H1 (cell line): ENCODE measurements around the gene BRD4. TPM values are rescaled to one million over a fixed set of nuclear protein-coding genes. Genes with fewer than 3 reads are reported as not detected.

Experiments
- CTCF ChIA-PET: fragments of 300-600 bp; sonication (Branson Sonifier 250); formaldehyde crosslinking; loops from one replicate; lab custom pipeline; 2021; ENCODE audit not compliant: partially characterized antibody; lab: Charles Lee
- POLR2A ChIA-PET: fragments of 300-600 bp; sonication (Branson Sonifier 250); formaldehyde crosslinking; loops from one replicate; lab custom pipeline; 2021; ENCODE audit warnings: inconsistent platforms; ENCODE audit not compliant: partially characterized antibody; lab: Charles Lee
- DNase-seq, 2 experiments: peaks; one replicate each; pipeline versions ENCODE4 v3.0.0 to v3.0.0-alpha.2; 2010 to 2022; ENCODE audit warnings: low spot score in 2 of 2, low read depth in 1 of 2, mixed read lengths in 1 of 2
- FAIRE-seq: peaks from 2 replicates; lab custom pipeline; 2011; peaks lifted over from hg19 to GRCh38; lab: Jason Lieb, UNC
- H2AFZ ChIP-seq: 2 replicates; pipeline ENCODE4 v1.8.1; 2012; ENCODE audit warnings: low read length, inconsistent platforms
- H2AK5ac ChIP-seq: 2 replicates; pipeline ENCODE4 v1.6.1; 2013; ENCODE audit warnings: low read depth, low read length
- H2BK120ac ChIP-seq: replicated peaks from 2 replicates; pipeline ENCODE3; 2013; ENCODE audit warnings: low read depth, low read length, inconsistent platforms
- H2BK12ac ChIP-seq: 2 replicates; pipeline ENCODE4 v1.6.1; 2013; ENCODE audit warnings: low read depth, low read length
- H2BK15ac ChIP-seq: 2 replicates; pipeline ENCODE4 v1.6.1; 2013; ENCODE audit warnings: low read length
- H2BK20ac ChIP-seq: 2 replicates; pipeline ENCODE4 v1.6.1; 2013; ENCODE audit warnings: low read length
- H2BK5ac ChIP-seq: 2 replicates; pipeline ENCODE4 v1.6.1; 2013; ENCODE audit warnings: low read depth, low read length
- H3K14ac ChIP-seq: 2 replicates; pipeline ENCODE4 v1.6.1; 2013; ENCODE audit warnings: inconsistent platforms; ENCODE audit not compliant: insufficient read length
- H3K18ac ChIP-seq: 2 replicates; pipeline ENCODE4 v1.6.1; 2013; ENCODE audit warnings: low read length; ENCODE audit errors: extremely low read depth
- H3K23ac ChIP-seq: 2 replicates; pipeline ENCODE4 v1.6.1; 2013; ENCODE audit warnings: inconsistent platforms; ENCODE audit not compliant: insufficient read length
- H3K23me2 ChIP-seq: 2 replicates; pipeline ENCODE4 v1.6.1; 2013; ENCODE audit warnings: low read depth, low read length
- H3K27ac ChIP-seq: 2 replicates; pipeline ENCODE4 v1.6.1; 2011; ENCODE audit warnings: low read depth, low read length, inconsistent platforms
- H3K27me3 ChIP-seq, 4 experiments: replicated peaks in 1 of 4; 1 replicate in 1 of 4; 2 replicates in 3 of 4; pipeline versions ENCODE4 v1.6.1 to v1.8.1; 2011 to 2013; ENCODE audit warnings: low read length in 3 of 4, mild to moderate bottlenecking in 3 of 4, inconsistent platforms in 2 of 4, mixed read lengths in 2 of 4, moderate library complexity in 1 of 4; ENCODE audit not compliant: control insufficient read depth in 3 of 4, insufficient read depth in 3 of 4; ENCODE audit errors: extremely low read depth in 1 of 4
- H3K36me3 ChIP-seq, 4 experiments: 2 replicates each; pipeline versions ENCODE4 v1.6.1 to v1.8.1; 2011 to 2013; ENCODE audit warnings: mild to moderate bottlenecking in 4 of 4, low read length in 3 of 4, moderate library complexity in 2 of 4, control low read depth in 1 of 4, inconsistent platforms in 1 of 4; ENCODE audit not compliant: insufficient read depth in 4 of 4, control insufficient read depth in 2 of 4
- H3K4ac ChIP-seq: replicated peaks from 2 replicates; pipeline ENCODE3; 2013; ENCODE audit warnings: low read length, low read depth, mixed read lengths, inconsistent platforms; ENCODE audit not compliant: insufficient read length
- H3K4me1 ChIP-seq, 4 experiments: replicated peaks in 1 of 4; 1 replicate in 1 of 4; 2 replicates in 3 of 4; pipeline versions ENCODE4 v1.6.1 to v1.8.1; 2011 to 2013; ENCODE audit warnings: low read length in 3 of 4, inconsistent platforms in 2 of 4, mixed read lengths in 1 of 4; ENCODE audit not compliant: insufficient read depth in 4 of 4, control insufficient read depth in 3 of 4
- H3K4me2 ChIP-seq, 2 experiments: 2 replicates each; pipeline versions ENCODE4 v1.6.1 to v1.8.1; 2011 to 2013; ENCODE audit warnings: low read depth in 2 of 2, low read length in 2 of 2, control low read depth in 1 of 2, inconsistent platforms in 1 of 2, mild to moderate bottlenecking in 1 of 2; ENCODE audit not compliant: insufficient read depth in 1 of 2
- H3K4me3 ChIP-seq, 4 experiments: fragments of 200-600, 300-600 bp in 1 of 4; sonication (generic), shearing (Covaris generic), sonication (Bioruptor Twin) in 1 of 4; 2 replicates each; pipeline versions ENCODE4 v1.5.1 to v1.8.1; 2011 to 2016; ENCODE audit warnings: low read length in 4 of 4, low read depth in 3 of 4, control low read depth in 2 of 4, inconsistent platforms in 2 of 4, mild to moderate bottlenecking in 2 of 4, mixed read lengths in 1 of 4, moderate library complexity in 1 of 4; ENCODE audit not compliant: insufficient read depth in 2 of 4; ENCODE audit errors: extremely low read depth in 1 of 4
- H3K56ac ChIP-seq: replicated peaks from 2 replicates; pipeline ENCODE3; 2013; ENCODE audit warnings: low read depth, mild to moderate bottlenecking, mixed read lengths, low read length, inconsistent platforms; ENCODE audit not compliant: insufficient read length
- H3K79me1 ChIP-seq: 2 replicates; pipeline ENCODE4 v1.6.1; 2013; ENCODE audit warnings: low read depth, low read length, control low read depth
- H3K79me2 ChIP-seq, 2 experiments: 2 replicates each; pipeline versions ENCODE4 v1.6.1 to v1.8.1; 2012 to 2013; ENCODE audit warnings: low read length in 2 of 2, mild to moderate bottlenecking in 2 of 2, inconsistent platforms in 1 of 2; ENCODE audit not compliant: insufficient read depth in 2 of 2, control insufficient read depth in 1 of 2
- H3K9ac ChIP-seq, 4 experiments: replicated peaks in 1 of 4; 1 replicate in 1 of 4; 2 replicates in 3 of 4; pipeline versions ENCODE4 v1.6.1 to v1.8.1; 2011 to 2013; ENCODE audit warnings: low read depth in 3 of 4, low read length in 3 of 4, control low read depth in 2 of 4, mild to moderate bottlenecking in 2 of 4, moderate library complexity in 2 of 4, inconsistent platforms in 1 of 4; ENCODE audit errors: extremely low read depth in 1 of 4
- H3K9me3 ChIP-seq, 2 experiments: 2 replicates each; pipeline versions ENCODE4 v1.6.1 to v1.8.1; 2012 to 2013; ENCODE audit warnings: mild to moderate bottlenecking in 2 of 2, moderate library complexity in 2 of 2, control low read depth in 1 of 2, inconsistent platforms in 1 of 2, low read depth in 1 of 2, low read length in 1 of 2, mixed read lengths in 1 of 2; ENCODE audit not compliant: insufficient read depth in 2 of 2
- H4K20me1 ChIP-seq, 2 experiments: replicated peaks in 1 of 2; 2 replicates each; pipeline versions ENCODE3 to v1.8.1; 2011 to 2013; ENCODE audit warnings: inconsistent platforms in 2 of 2, low read length in 2 of 2, mild to moderate bottlenecking in 1 of 2; ENCODE audit not compliant: insufficient read depth in 2 of 2, control insufficient read depth in 1 of 2
- H4K5ac ChIP-seq: 2 replicates; pipeline ENCODE4 v1.6.1; 2013; ENCODE audit warnings: low read length, low read depth, mixed read lengths, inconsistent platforms; ENCODE audit not compliant: insufficient read length
- H4K8ac ChIP-seq: 2 replicates; pipeline ENCODE4 v1.8.0; 2013; ENCODE audit warnings: mild to moderate bottlenecking, moderate library complexity, low read length, inconsistent platforms; ENCODE audit not compliant: insufficient read depth; ENCODE audit errors: extremely low read depth
- H4K91ac ChIP-seq: replicated peaks from 2 replicates; pipeline ENCODE3; 2013; ENCODE audit warnings: low read length, mixed read lengths, inconsistent platforms; ENCODE audit not compliant: insufficient read length
- EZH2 ChIP-seq: fragments of 200-600 bp; sonication (generic); IDR thresholded peaks from 2 replicates; pipeline ENCODE4 v1.7.1; 2012; ENCODE audit warnings: low read depth, mild to moderate bottlenecking, moderate library complexity, low read length, inconsistent platforms; ENCODE audit not compliant: severe bottlenecking
- FOSL1 ChIP-seq: IDR thresholded peaks from 2 replicates; pipeline ENCODE4 v1.6.1; 2011; ENCODE audit warnings: mild to moderate bottlenecking, low read depth, low read length, moderate library complexity; ENCODE audit not compliant: insufficient read depth
- HDAC2 ChIP-seq, 2 experiments: fragments of 300-600 bp in 1 of 2; sonication (generic) in 1 of 2; IDR thresholded peaks; 2 replicates each; pipeline ENCODE4 v1.6.1; 2011 to 2012; ENCODE audit warnings: low read depth in 2 of 2, low read length in 2 of 2, mild to moderate bottlenecking in 2 of 2, moderate library complexity in 2 of 2, borderline replicate concordance in 1 of 2, inconsistent platforms in 1 of 2
- KDM1A ChIP-seq: fragments of 200-600, 300-600 bp; sonication (generic); IDR thresholded peaks from 2 replicates; pipeline ENCODE4 v1.7.1; 2016; ENCODE audit warnings: mild to moderate bottlenecking, low read length, borderline replicate concordance
- POLR2AphosphoS5 ChIP-seq: IDR thresholded peaks from 2 replicates; pipeline ENCODE4 v1.6.1; 2011; ENCODE audit warnings: low read depth, low read length
- SIN3A ChIP-seq, 2 experiments: IDR thresholded peaks in 1 of 2; conservative IDR thresholded peaks in 1 of 2; 2 replicates each; pipeline ENCODE4 v1.6.1; 2011 to 2012; ENCODE audit warnings: low read length in 2 of 2, improper control_type of control experiment in 1 of 2, low read depth in 1 of 2, mild to moderate bottlenecking in 1 of 2
- SUZ12 ChIP-seq: fragments of 200-600 bp; sonication (generic); IDR thresholded peaks from 2 replicates; pipeline ENCODE4 v1.6.1; 2012; ENCODE audit warnings: mild to moderate bottlenecking, inconsistent platforms, low read length, moderate library complexity, mixed read lengths
- WGBS, 2 experiments: shearing (Covaris generic) in 1 of 2; methylation state at CpG; one replicate each; pipeline versions ENCODE4 v1.1.6 to v1.1.7; 2013 to 2015; ENCODE audit warnings: low lambda C conversion rate in 2 of 2, mixed read lengths in 2 of 2, inconsistent platforms in 1 of 2, low coverage in 1 of 2, missing lambda C conversion rate in 1 of 2; ENCODE audit not compliant: insufficient replicate concordance in 2 of 2, insufficient coverage in 1 of 2, insufficient read length in 1 of 2; ENCODE audit errors: extremely low coverage in 1 of 2, missing lambda C conversion rate in 1 of 2; 5-methylcytosine and 5-hydroxymethylcytosine counted together
- polyA plus RNA-seq, 7 experiments: library from polyadenylated mRNA; depleted of rRNA in 3 of 7; stranded (reverse) in 5 of 7; unstranded in 2 of 7; fragments of >200 nt in 5 of 7; fragments of 200-250 nt in 2 of 7; gene quantifications; 1 replicate in 5 of 7; 2 replicates in 1 of 7; 4 replicates in 1 of 7; pipeline versions ENCODE4 v1.2.1 to v1.2.3, GENCODE V29; 2011 to 2013; ENCODE audit warnings: missing spikeins in 2 of 7, mixed read lengths in 2 of 7
- total RNA-seq: library from RNA; stranded (reverse); fragmentation: NEBNext Ultra II Directional; extraction: Animal tissue kit (Norgen Biotek cat#: 25700); gene quantifications from 2 replicates; pipeline ENCODE4 v1.2.1, GENCODE V29; 2021
- TF ChIP-seq, protein P1 (sequence below), 3 experiments: IDR thresholded peaks; 1 replicate in 2 of 3; 2 replicates in 1 of 3; pipeline versions ENCODE4 v1.5.1 to v1.6.1; 2011; ENCODE audit warnings: low read length in 3 of 3, mild to moderate bottlenecking in 3 of 3, inconsistent platforms in 2 of 3, low read depth in 1 of 3, moderate library complexity in 1 of 3; ENCODE audit not compliant: insufficient read depth in 1 of 3; ENCODE audit errors: control extremely low read depth in 1 of 3

BRD4 gene
- total and polyA plus RNA-seq, 2 of the 8 experiments (the other 6 are each of a cell fraction or from before 2014, with no cell fraction given): 14.1 to 146 TPM

DNA sequence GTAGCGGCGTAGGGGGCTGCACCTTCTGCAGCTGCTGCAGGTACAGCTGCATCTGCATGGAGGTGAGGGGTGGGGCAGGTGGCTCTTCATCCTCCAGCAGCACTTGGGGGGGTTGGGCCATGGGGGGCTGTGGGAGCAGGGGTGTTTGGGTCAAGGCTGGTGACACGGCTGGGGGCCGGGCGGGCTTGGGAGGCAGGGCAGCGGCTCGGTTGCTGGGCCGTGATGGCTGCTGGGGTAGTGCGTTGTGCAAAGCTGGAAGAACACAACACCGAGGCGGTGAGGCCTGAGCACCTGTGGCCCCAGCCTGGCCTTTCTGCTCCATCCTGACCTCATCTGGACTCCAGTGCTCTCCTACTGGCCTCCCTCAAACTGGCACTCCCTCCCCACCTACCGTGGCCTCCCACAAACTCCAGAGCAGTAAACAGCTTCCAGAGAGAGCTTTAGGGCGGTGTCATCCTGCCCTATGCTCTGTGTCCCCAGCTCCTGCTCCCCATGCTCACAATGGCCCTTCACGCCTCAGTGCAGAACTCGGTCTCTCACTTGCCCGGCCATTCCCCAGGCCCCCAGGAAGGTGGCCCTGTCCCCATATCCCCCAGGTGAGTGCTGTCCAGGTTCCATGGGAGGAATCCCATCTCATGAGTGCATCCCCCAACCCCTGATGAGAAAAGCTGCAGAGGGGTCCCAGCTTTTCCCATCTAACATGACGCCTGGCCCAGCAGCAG is 88.9 kb downstream of the BRD4 start:
- Histone ChIP-seq H2AK5ac (no peak overlapping the region), H2BK5ac (no peak overlapping the region), H3K27me3 (no peaks in the 10 kb centered on the region), H3K4ac (no peak overlapping the region), H3K4me1 (no peaks in the 10 kb centered on the region), H2BK20ac (no peak overlapping the region), H3K9ac (no peak overlapping the region), H2BK15ac (no peak overlapping the region), H4K8ac (no peak overlapping the region), H4K5ac (no peak overlapping the region), H3K4me2 (no peak overlapping the region), H2BK12ac (no peak overlapping the region), H3K23me2 (no peaks in the 10 kb centered on the region), H3K4me3 (no peak overlapping the region), H3K79me1 (peaks cover 18% of the 10 kb centered on the region), H3K56ac (no peak overlapping the region), H3K79me2 (no peaks in the 10 kb centered on the region), H3K23ac (no peak overlapping the region), H3K36me3 (peaks cover 26 to 59% (median 46%) of the 10 kb centered on the region in 4 experiments), H3K18ac (no peak overlapping the region), H3K14ac (no peak overlapping the region), H2AFZ (no peak overlapping the region), H3K9me3 (no peaks in the 10 kb centered on the region), H4K20me1 (peaks cover 17 to 24% of the 10 kb centered on the region in 2 experiments), H2BK120ac (no peak overlapping the region), H3K27ac (no peak overlapping the region), H4K91ac (no peak overlapping the region)
- POLR2A ChIA-PET: interaction anchor here (0.6 to 1.6 kb wide), 4 partner anchors 9 to 136 kb away, joined by 3 to 4 read pairs (median 3); no protein-coding TSS in a partner anchor
- FAIRE-seq: no peak
- no peak for DNase-seq
- TF ChIP-seq EZH2: no peak
- no peak for TF ChIP-seq FOSL1
- TF ChIP-seq SIN3A (conservative IDR thresholded peaks at IDR 0.05 in 1 of 2, IDR thresholded peaks at IDR 0.05 in 1 of 2; ENCODE audit: low read depth in 1 of 2, low read length in 2 of 2): no peak
- peak; percentile 43; the same call in 1 of the 2 replicates for TF ChIP-seq POLR2AphosphoS5
- TF ChIP-seq, protein P1, sequence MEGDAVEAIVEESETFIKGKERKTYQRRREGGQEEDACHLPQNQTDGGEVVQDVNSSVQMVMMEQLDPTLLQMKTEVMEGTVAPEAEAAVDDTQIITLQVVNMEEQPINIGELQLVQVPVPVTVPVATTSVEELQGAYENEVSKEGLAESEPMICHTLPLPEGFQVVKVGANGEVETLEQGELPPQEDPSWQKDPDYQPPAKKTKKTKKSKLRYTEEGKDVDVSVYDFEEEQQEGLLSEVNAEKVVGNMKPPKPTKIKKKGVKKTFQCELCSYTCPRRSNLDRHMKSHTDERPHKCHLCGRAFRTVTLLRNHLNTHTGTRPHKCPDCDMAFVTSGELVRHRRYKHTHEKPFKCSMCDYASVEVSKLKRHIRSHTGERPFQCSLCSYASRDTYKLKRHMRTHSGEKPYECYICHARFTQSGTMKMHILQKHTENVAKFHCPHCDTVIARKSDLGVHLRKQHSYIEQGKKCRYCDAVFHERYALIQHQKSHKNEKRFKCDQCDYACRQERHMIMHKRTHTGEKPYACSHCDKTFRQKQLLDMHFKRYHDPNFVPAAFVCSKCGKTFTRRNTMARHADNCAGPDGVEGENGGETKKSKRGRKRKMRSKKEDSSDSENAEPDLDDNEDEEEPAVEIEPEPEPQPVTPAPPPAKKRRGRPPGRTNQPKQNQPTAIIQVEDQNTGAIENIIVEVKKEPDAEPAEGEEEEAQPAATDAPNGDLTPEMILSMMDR (IDR thresholded peaks at IDR 0.05; ENCODE audit: control extremely low read depth in 1 of 3, insufficient read depth in 1 of 3, low read depth in 1 of 3, low read length in 3 of 3): no peak
- TF ChIP-seq HDAC2 (IDR thresholded peaks at IDR 0.05; ENCODE audit: borderline replicate concordance in 1 of 2, low read depth in 2 of 2, low read length in 2 of 2): no peak
- no peak for TF ChIP-seq KDM1A
- no peak for TF ChIP-seq SUZ12
- WGBS, 2 experiments: 87% methylated on average over 8 of the region's 17 CpGs; no CpG with 5 or more reads in 1 of the 2 experiments
- CTCF ChIA-PET: interaction anchor here (0.6 to 8.9 kb wide), 5 partner anchors 9 to 65 kb away, joined by 3 to 81 read pairs (median 8); partner anchors contain the start of gene EPHX3
